NB4 (cell line): Measurements from ENCODE around the gene LEMD1.

Experiments used
- MYC ChIP-seq: IDR thresholded peaks from 2 replicates; pipeline ENCODE4 v1.6.1; 2011; ENCODE audit warnings: low read depth, low read length
- POLR2A ChIP-seq: IDR thresholded peaks from 2 replicates; pipeline ENCODE4 v1.6.1; 2011; ENCODE audit warnings: mild to moderate bottlenecking; ENCODE audit not compliant: insufficient read length; ENCODE audit errors: extremely low read depth
- TF ChIP-seq, protein P1 (sequence below): IDR thresholded peaks from one replicate; pipeline ENCODE4 v1.5.1; 2012; ENCODE audit warnings: low read depth, low read length
- TF ChIP-seq, protein P2 (sequence below): IDR thresholded peaks from 2 replicates; pipeline ENCODE4 v1.6.1; 2011; ENCODE audit warnings: low read depth, low read length

DNA sequence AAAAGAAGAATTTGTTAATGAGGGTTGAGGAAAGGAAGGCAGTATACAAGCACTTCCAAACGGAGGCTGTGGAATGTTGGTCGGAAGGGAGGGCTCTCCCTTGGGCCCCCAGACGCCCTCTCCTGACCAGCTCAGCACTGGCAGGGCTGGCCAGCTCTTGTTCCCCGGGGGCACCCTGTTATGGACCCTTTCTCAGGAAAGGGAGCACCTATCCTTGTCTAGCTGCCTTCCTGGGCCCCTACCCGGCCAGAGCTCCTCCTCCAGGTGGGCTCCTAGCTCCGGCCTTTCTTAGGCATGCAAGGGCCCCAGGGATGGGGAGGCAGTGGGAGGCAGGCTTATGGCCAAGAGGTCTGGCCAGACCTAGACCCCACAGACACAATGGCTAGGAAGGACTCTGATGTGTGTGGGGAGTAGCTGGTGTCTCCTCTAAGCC, 33.1 kb upstream of the LEMD1 start:
- TF ChIP-seq, protein P1, sequence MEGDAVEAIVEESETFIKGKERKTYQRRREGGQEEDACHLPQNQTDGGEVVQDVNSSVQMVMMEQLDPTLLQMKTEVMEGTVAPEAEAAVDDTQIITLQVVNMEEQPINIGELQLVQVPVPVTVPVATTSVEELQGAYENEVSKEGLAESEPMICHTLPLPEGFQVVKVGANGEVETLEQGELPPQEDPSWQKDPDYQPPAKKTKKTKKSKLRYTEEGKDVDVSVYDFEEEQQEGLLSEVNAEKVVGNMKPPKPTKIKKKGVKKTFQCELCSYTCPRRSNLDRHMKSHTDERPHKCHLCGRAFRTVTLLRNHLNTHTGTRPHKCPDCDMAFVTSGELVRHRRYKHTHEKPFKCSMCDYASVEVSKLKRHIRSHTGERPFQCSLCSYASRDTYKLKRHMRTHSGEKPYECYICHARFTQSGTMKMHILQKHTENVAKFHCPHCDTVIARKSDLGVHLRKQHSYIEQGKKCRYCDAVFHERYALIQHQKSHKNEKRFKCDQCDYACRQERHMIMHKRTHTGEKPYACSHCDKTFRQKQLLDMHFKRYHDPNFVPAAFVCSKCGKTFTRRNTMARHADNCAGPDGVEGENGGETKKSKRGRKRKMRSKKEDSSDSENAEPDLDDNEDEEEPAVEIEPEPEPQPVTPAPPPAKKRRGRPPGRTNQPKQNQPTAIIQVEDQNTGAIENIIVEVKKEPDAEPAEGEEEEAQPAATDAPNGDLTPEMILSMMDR: no peak
- TF ChIP-seq POLR2A (no peak), MYC (no peak)
- TF ChIP-seq, protein P2, sequence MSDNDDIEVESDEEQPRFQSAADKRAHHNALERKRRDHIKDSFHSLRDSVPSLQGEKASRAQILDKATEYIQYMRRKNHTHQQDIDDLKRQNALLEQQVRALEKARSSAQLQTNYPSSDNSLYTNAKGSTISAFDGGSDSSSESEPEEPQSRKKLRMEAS: no peak
